ENCODE measurements around the gene ZNF76. TPM values are rescaled to one million over a fixed set of nuclear protein-coding genes. Genes with fewer than 3 reads are reported as not detected.
A peak's percentile ranks its signal among the peaks of the same experiment; 100 is the strongest.

The ZNF76 gene
- total RNA-seq, 2 donors from 2014 or later = 20.3 to 33.8 TPM

- no peak for TF ChIP-seq CTCF (IDR thresholded peaks at IDR 0.05)
- intact Hi-C loops (cut with DNase I) = loop anchor here (5.0 kb wide), 1 partner anchor 47 kb away; the partner anchor contains the start of gene DEF6
- Histone ChIP-seq H3K4me3 (peak overlapping the region; percentile 99), H3K9ac (ENCODE audit: low read depth in 2 of 2, low read length in 2 of 2) (peak overlapping the region in 1 of 2 donors; percentile 91), H3K27ac (peak overlapping the region; percentile 80), H3K27me3 (no peaks in the 10 kb centered on the region), H3K36me3 (no peaks in the 10 kb centered on the region), H3K4me1 (peaks cover 7% of the 10 kb centered on the region), H3K9me3 (no peaks in the 10 kb centered on the region)
- no peak for DNase-seq
Measured at GRCh38 chr6:35343835-35344550, 84.5 kb downstream of the ZNF76 start.

Other genes with a start within 250 kb of the ZNF76 start
- gene TCP11, start 118.4 kb upstream of the ZNF76 start, total RNA-seq = not detected
- gene SCUBE3, start 45.8 kb upstream of the ZNF76 start, total RNA-seq = under 1 TPM; 0.20 to 0.74 TPM
- gene DEF6, start 38.1 kb downstream of the ZNF76 start, total RNA-seq = 10 to 100 TPM in 1 of 2 donors, 1 to 10 TPM in 1; 8.1 to 12.5 TPM
- 10 to 100 TPM; 38.1 to 41.8 TPM for gene PPARD, start 82.8 kb downstream of the ZNF76 start, total RNA-seq
- gene FANCE, start 192.6 kb downstream of the ZNF76 start, total RNA-seq = 10 to 100 TPM in 1 of 2 donors, 1 to 10 TPM in 1; 3.7 to 10.7 TPM
- gene RPL10A, start 208.7 kb downstream of the ZNF76 start, total RNA-seq = 1,000 to 10,000 TPM in 1 of 2 donors, 100 to 1,000 TPM in 1; 998 to 1,213 TPM
- gene TEAD3, start 237.3 kb downstream of the ZNF76 start, total RNA-seq = 10 to 100 TPM; 24.5 to 38.4 TPM